ENCODE results near the gene AMOTL2. TPM values are rescaled to one million over a fixed set of nuclear protein-coding genes. Genes with fewer than 3 reads are reported as not detected.

The AMOTL2 gene
- total RNA-seq, 1 donor from 2014 or later, result 46.5 TPM

DNA sequence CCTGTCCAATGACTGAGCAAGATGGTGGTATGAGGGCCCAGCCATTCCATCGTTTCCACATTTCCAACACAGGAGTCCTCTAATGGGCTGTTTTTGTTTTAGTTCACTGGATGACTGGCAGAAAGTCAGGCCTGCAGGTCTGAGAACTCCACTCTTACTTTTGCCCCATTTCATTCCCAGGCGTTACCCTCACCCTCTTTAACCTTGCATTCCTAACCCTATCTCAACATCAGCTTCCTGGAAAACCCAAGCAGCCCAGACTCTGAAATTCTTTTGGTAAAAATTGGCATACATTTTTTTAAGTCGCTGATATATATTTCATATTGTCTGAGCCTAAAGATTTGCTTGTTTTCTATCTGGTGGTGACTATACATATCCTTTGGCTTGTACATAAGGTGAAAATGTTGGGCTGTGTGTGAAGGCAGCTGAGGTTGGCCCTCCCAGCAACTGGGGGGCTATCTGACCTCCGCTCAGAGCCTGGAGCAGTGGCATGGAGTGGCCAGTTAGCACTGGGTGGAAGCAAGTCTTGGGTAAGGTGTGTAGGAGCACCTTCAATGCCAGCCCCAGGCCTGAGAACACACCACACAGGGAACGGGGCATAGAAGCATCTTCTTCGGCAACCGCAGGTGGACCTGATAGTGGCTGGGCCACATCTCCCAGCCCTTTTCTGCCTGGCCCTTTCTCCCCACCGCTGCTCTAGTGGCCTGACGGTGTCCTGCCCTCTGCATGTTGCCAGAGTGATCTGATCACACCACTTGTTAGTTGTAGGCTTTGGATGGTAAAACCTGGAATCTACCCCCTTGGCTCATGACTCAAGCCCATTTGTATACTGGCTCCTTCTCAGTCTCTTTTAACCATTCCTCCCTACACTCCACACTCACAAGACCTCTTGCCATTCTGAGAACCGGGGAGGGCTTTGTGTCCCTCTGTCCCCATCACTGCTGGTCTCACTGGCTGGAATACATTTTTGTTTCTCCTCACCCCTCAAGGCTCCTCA, 50.0 kb downstream of the AMOTL2 start:
- no peak overlapping the region for H3K27ac Mint-ChIP-seq (ENCODE audit: unreplicated experiment)
- H3K9me3 Mint-ChIP-seq (ENCODE audit: unreplicated experiment), result no peaks in the 10 kb centered on the region
- H3K36me3 Mint-ChIP-seq (ENCODE audit: low read depth, unreplicated experiment), result no peaks in the 10 kb centered on the region
- DNase-seq (ENCODE audit: low spot score), result no peak
- H3K27me3 Mint-ChIP-seq (ENCODE audit: unreplicated experiment), result peaks cover 9% of the 10 kb centered on the region
- TF ChIP-seq, protein P1, sequence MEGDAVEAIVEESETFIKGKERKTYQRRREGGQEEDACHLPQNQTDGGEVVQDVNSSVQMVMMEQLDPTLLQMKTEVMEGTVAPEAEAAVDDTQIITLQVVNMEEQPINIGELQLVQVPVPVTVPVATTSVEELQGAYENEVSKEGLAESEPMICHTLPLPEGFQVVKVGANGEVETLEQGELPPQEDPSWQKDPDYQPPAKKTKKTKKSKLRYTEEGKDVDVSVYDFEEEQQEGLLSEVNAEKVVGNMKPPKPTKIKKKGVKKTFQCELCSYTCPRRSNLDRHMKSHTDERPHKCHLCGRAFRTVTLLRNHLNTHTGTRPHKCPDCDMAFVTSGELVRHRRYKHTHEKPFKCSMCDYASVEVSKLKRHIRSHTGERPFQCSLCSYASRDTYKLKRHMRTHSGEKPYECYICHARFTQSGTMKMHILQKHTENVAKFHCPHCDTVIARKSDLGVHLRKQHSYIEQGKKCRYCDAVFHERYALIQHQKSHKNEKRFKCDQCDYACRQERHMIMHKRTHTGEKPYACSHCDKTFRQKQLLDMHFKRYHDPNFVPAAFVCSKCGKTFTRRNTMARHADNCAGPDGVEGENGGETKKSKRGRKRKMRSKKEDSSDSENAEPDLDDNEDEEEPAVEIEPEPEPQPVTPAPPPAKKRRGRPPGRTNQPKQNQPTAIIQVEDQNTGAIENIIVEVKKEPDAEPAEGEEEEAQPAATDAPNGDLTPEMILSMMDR (IDR thresholded peaks at IDR 0.05; ENCODE audit: unreplicated experiment), result no peak
- H3K4me1 Mint-ChIP-seq (ENCODE audit: unreplicated experiment), result peaks cover 26% of the 10 kb centered on the region
- no peak overlapping the region for H3K4me3 Mint-ChIP-seq (ENCODE audit: unreplicated experiment)

GRCh38 chr3:134322286-134322685, 52.0 kb downstream of the AMOTL2 start:
- TF ChIP-seq, protein P1 (IDR thresholded peaks at IDR 0.05; ENCODE audit: unreplicated experiment), result no peak
- H3K4me3 Mint-ChIP-seq (ENCODE audit: unreplicated experiment), result no peak overlapping the region
- no peak overlapping the region for H3K27ac Mint-ChIP-seq (ENCODE audit: unreplicated experiment)
- peaks cover 9% of the 10 kb centered on the region for H3K27me3 Mint-ChIP-seq (ENCODE audit: unreplicated experiment)
- no peak for DNase-seq (ENCODE audit: low spot score)
- H3K9me3 Mint-ChIP-seq (ENCODE audit: unreplicated experiment), result no peaks in the 10 kb centered on the region
- H3K36me3 Mint-ChIP-seq (ENCODE audit: low read depth, unreplicated experiment), result no peaks in the 10 kb centered on the region
- peaks cover 25% of the 10 kb centered on the region for H3K4me1 Mint-ChIP-seq (ENCODE audit: unreplicated experiment)

GRCh38 chr3:134320749-134321148, 53.5 kb downstream of the AMOTL2 start:
- H3K27ac Mint-ChIP-seq (ENCODE audit: unreplicated experiment), result no peak overlapping the region

GRCh38 chr3:134319931-134320330, 54.3 kb downstream of the AMOTL2 start:
- Mint-ChIP-seq H3K27me3 (ENCODE audit: unreplicated experiment) (peaks cover 8% of the 10 kb centered on the region), H3K9me3 (ENCODE audit: unreplicated experiment) (no peaks in the 10 kb centered on the region), H3K4me1 (ENCODE audit: unreplicated experiment) (peaks cover 25% of the 10 kb centered on the region), H3K4me3 (ENCODE audit: unreplicated experiment) (no peak overlapping the region), H3K36me3 (ENCODE audit: low read depth, unreplicated experiment) (no peaks in the 10 kb centered on the region), H3K27ac (ENCODE audit: unreplicated experiment) (no peak overlapping the region)
- TF ChIP-seq, protein P1 (IDR thresholded peaks at IDR 0.05; ENCODE audit: unreplicated experiment), result no peak
- no peak for DNase-seq (ENCODE audit: low spot score)

More at GRCh38 chr3:134320749-134321148, 53.5 kb downstream of the AMOTL2 start:
- no peak for DNase-seq (ENCODE audit: low spot score)
- H3K36me3 Mint-ChIP-seq (ENCODE audit: low read depth, unreplicated experiment), result no peaks in the 10 kb centered on the region
- peaks cover 24% of the 10 kb centered on the region for H3K4me1 Mint-ChIP-seq (ENCODE audit: unreplicated experiment)
- peaks cover 12% of the 10 kb centered on the region for H3K27me3 Mint-ChIP-seq (ENCODE audit: unreplicated experiment)
- no peaks in the 10 kb centered on the region for H3K9me3 Mint-ChIP-seq (ENCODE audit: unreplicated experiment)
- TF ChIP-seq, protein P1 (IDR thresholded peaks at IDR 0.05; ENCODE audit: unreplicated experiment), result no peak
- H3K4me3 Mint-ChIP-seq (ENCODE audit: unreplicated experiment), result no peak overlapping the region

- Mint-ChIP-seq H3K4me1 (ENCODE audit: unreplicated experiment) (peaks cover 35% of the 10 kb centered on the region), H3K27ac (ENCODE audit: unreplicated experiment) (no peak overlapping the region), H3K36me3 (ENCODE audit: low read depth, unreplicated experiment) (no peaks in the 10 kb centered on the region), H3K9me3 (ENCODE audit: unreplicated experiment) (no peaks in the 10 kb centered on the region), H3K27me3 (ENCODE audit: unreplicated experiment) (peaks cover 9% of the 10 kb centered on the region), H3K4me3 (ENCODE audit: unreplicated experiment) (no peak overlapping the region)
- DNase-seq (ENCODE audit: low spot score), result no peak
- TF ChIP-seq, protein P1 (IDR thresholded peaks at IDR 0.05; ENCODE audit: unreplicated experiment), result no peak
These were observed 56.1 kb downstream of the AMOTL2 start for GRCh38 chr3:134318166-134318565.

All from endothelial cell (in vitro differentiated cells).